ENCODE data around the gene RNF182. TPM values are rescaled to one million over a fixed set of nuclear protein-coding genes. Genes with fewer than 3 reads are reported as not detected.

The RNF182 gene
- total RNA-seq, 4 donors from 2014 or later: 0.32 to 1.3 (median 0.42) TPM; not detected in 1

GRCh38 chr6:13885601-13886000, 39.2 kb upstream of the RNF182 start:
- intact Hi-C loops (cut with DNase I; ENCODE audit: low total_unique reads): no loop called here
- no peak overlapping the region for H3K4me3 ChIP-seq (ENCODE audit: low read depth, poor library complexity, severe bottlenecking)
- DNase-seq (ENCODE audit: low spot score in 2 of 2): no peak
- WGBS, 2 donors: 40 to 56% methylated on average over 2 of the region's 2 CpGs
- TF ChIP-seq CTCF (IDR thresholded peaks at IDR 0.05) (no peak), POLR2A (IDR thresholded peaks at IDR 0.05) (no peak)

GRCh38 chr6:13886949-13887348, 37.8 kb upstream of the RNF182 start:
- WGBS, 2 donors: 95 to 96% methylated on average over 3 of the region's 3 CpGs
- TF ChIP-seq CTCF (IDR thresholded peaks at IDR 0.05) (no peak), POLR2A (IDR thresholded peaks at IDR 0.05) (no peak)
- no peak overlapping the region for H3K4me3 ChIP-seq (ENCODE audit: low read depth, poor library complexity, severe bottlenecking)
- no peak for DNase-seq (ENCODE audit: low spot score in 2 of 2)
- intact Hi-C loops (cut with DNase I; ENCODE audit: low total_unique reads): no loop called here

GRCh38 chr6:13892017-13892645, 32.6 kb upstream of the RNF182 start:
- 94 to 97% methylated on average over 2 of the region's 2 CpGs for WGBS, 2 donors
- no peak for DNase-seq (ENCODE audit: low spot score in 2 of 2)
- H3K4me3 ChIP-seq (ENCODE audit: low read depth, poor library complexity, severe bottlenecking): no peak overlapping the region
- intact Hi-C loops (cut with DNase I; ENCODE audit: low total_unique reads): no loop called here
- TF ChIP-seq POLR2A (IDR thresholded peaks at IDR 0.05) (no peak), CTCF (IDR thresholded peaks at IDR 0.05) (no peak)

GRCh38 chr6:13902922-13903321, 21.8 kb upstream of the RNF182 start:
- H3K4me3 ChIP-seq (ENCODE audit: low read depth, poor library complexity, severe bottlenecking): no peak overlapping the region
- DNase-seq (ENCODE audit: low spot score in 2 of 2): no peak
- WGBS, 2 donors: 86 to 87% methylated on average over 6 of the region's 6 CpGs
- TF ChIP-seq CTCF (IDR thresholded peaks at IDR 0.05) (no peak), POLR2A (IDR thresholded peaks at IDR 0.05) (no peak)
- intact Hi-C loops (cut with DNase I; ENCODE audit: low total_unique reads): loop anchor here (10.0 kb wide), 1 partner anchor 242 kb away; no protein-coding TSS in a partner anchor

- WGBS, 2 donors: 48 to 62% methylated on average over 3 of the region's 3 CpGs
- H3K4me3 ChIP-seq (ENCODE audit: low read depth, poor library complexity, severe bottlenecking): no peak overlapping the region
- intact Hi-C loops (cut with DNase I; ENCODE audit: low total_unique reads): loop anchor here (10.0 kb wide), 1 partner anchor 241 kb away; no protein-coding TSS in a partner anchor
- no peak for TF ChIP-seq CTCF (IDR thresholded peaks at IDR 0.05)
- TF ChIP-seq POLR2A (IDR thresholded peaks at IDR 0.05): no peak
- no peak for DNase-seq (ENCODE audit: low spot score in 2 of 2)
Measured at GRCh38 chr6:13903364-13903763, 21.4 kb upstream of the RNF182 start.

GRCh38 chr6:13907001-13907350, 17.8 kb upstream of the RNF182 start:
- H3K4me3 ChIP-seq (ENCODE audit: low read depth, poor library complexity, severe bottlenecking): no peak overlapping the region
- TF ChIP-seq POLR2A (IDR thresholded peaks at IDR 0.05) (no peak), CTCF (IDR thresholded peaks at IDR 0.05) (no peak)
- WGBS, 2 donors: 75 to 80% methylated on average over 2 of the region's 2 CpGs
- intact Hi-C loops (cut with DNase I; ENCODE audit: low total_unique reads): loop anchor here (10.0 kb wide), 1 partner anchor 238 kb away; no protein-coding TSS in a partner anchor
- no peak for DNase-seq (ENCODE audit: low spot score in 2 of 2)

Measured in lower leg skin (tissue), 4 donors.